HG03342 (cell line): Measurements from ENCODE around the gene TNFSF4.
"Not testable (repeated sequence)": the region's sequence is repeated elsewhere in the genome, so short reads cannot be mapped to it uniquely, and the experiment has no call there.

ENCODE experiments used
- ATAC-seq: cut with Tn5 transposase; IDR thresholded peaks from one replicate; pipeline ENCODE4 v1.9.1; 2021; ENCODE audit warnings: mild to moderate bottlenecking, moderate library complexity; ENCODE audit not compliant: unreplicated experiment

Gene TNFSF4

GRCh38 chr1:173168941-173169340, 38.2 kb downstream of the TNFSF4 start:
- ATAC-seq = no peak

DNA sequence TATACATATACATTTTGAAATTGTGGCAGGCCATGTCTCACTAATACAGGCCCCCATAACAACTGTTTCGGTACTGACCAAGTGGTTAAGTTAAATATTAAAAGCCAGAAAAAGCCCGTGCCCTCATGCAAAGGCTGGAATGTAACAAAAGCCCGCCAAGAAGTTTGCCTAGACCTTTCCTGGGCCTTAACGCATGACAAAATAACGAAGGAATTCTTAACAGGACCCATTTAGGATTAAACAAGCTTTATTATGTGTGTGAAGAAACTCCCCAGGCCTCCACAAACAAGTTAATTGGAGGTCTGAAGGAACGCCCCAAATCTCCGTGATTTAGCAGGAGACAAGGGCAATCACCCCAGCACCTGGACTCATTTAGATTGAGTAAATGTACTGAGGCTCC, 42.4 kb downstream of the TNFSF4 start:
- no peak for ATAC-seq

- no peak for ATAC-seq
Measured at GRCh38 chr1:173164178-173164577, 43.0 kb downstream of the TNFSF4 start.

- no peak for ATAC-seq
Measured at GRCh38 chr1:173163222-173163621, 43.9 kb downstream of the TNFSF4 start.

DNA sequence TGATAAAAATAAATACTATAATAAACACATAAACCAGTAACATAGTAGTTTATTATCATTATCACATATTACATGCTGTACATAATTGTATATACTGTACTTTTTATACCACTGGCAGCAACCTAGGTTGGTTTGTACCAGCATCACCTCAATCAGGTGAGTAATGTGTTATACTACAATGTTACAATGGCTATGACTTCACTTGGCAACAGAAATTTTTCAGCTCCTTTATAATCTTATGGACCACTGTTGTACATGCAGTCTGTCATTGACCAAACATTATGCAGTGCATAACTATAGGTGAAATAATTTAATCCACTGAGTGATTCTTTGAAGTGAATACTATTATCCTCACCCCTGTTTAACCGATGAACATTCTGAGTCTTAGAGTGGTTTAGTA, 44.5 kb downstream of the TNFSF4 start:
- no peak for ATAC-seq

- no peak for ATAC-seq
Measured at GRCh38 chr1:173161510-173162221, 45.5 kb downstream of the TNFSF4 start.

- ATAC-seq = not testable (repeated sequence)
Measured at GRCh38 chr1:173153964-173154363, 53.2 kb downstream of the TNFSF4 start.

GRCh38 chr1:173153503-173153902, 53.6 kb downstream of the TNFSF4 start:
- ATAC-seq = no peak

DNA sequence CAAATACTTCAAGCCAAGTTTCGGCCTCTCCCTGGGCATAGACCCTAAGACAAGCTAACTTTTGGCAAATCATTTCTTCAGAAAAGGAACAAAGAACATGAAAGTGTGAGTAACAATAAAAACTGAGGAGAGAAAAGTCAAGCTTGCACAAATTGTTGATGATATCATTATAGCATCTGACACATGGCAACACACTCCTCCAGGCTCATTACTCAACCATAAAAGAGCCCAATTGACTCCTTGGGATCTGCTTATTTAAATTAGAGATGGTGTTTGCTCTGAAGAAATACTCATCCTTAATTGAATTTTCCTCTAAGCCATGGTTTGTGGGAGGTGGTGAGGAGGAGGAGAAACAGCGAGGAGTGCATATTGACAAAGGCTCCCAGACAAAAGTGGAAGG, 54.5 kb downstream of the TNFSF4 start:
- no peak for ATAC-seq

- ATAC-seq = no peak
Measured at GRCh38 chr1:173150795-173151194, 56.3 kb downstream of the TNFSF4 start.

GRCh38 chr1:173149887-173150286, 57.2 kb downstream of the TNFSF4 start:
- ATAC-seq = no peak

GRCh38 chr1:173148971-173149370, 58.2 kb downstream of the TNFSF4 start:
- ATAC-seq = no peak

- ATAC-seq = no peak
Measured at GRCh38 chr1:173148545-173148944, 58.6 kb downstream of the TNFSF4 start.

GRCh38 chr1:173140733-173141132, 66.4 kb downstream of the TNFSF4 start:
- ATAC-seq = no peak

DNA sequence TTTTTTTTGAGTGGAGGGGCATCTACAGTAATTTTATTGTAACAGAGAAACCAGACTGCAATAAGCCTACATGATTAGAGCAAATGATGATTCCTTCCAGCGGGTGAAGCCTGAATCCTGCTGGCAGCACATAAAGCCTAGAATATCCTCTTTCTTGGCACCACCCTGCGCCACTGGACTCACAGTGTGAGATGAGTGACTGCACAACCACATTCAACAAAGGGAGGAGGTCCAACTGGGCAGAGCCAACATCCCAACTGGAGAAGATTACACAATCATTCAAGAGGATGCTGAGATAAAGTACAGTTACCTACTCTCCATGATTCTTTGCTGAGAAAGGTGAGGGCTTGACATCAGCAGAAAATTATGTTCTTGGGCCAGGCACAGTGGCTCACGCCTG, 67.4 kb downstream of the TNFSF4 start:
- no peak for ATAC-seq

GRCh38 chr1:173137107-173137706, 69.9 kb downstream of the TNFSF4 start:
- no peak for ATAC-seq

- ATAC-seq = no peak
Measured at GRCh38 chr1:173134800-173135199, 72.3 kb downstream of the TNFSF4 start.

GRCh38 chr1:173134029-173134428, 73.1 kb downstream of the TNFSF4 start:
- ATAC-seq = no peak
